Measurements from ENCODE around the gene PARD3B.

DNA sequence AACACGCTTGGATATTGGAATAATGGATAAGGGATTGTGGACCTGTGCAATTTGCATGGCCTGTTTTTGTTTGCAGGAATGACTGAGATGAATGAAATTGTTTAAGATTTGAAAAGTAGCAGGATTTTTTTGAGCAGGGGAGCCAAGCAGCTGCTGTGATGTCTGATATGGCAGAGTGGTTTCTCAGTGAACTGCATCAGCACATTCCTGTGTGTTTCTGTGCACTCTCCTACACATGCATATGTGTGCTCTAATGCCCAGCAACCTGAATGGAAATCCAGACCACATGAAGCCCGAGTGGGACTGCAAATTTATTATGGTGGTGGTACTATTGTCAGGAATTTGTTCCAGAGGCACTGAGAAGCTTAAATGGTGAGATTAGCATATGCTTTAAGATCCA is 161.7 kb downstream of the PARD3B start:
- TF ChIP-seq, protein P1, sequence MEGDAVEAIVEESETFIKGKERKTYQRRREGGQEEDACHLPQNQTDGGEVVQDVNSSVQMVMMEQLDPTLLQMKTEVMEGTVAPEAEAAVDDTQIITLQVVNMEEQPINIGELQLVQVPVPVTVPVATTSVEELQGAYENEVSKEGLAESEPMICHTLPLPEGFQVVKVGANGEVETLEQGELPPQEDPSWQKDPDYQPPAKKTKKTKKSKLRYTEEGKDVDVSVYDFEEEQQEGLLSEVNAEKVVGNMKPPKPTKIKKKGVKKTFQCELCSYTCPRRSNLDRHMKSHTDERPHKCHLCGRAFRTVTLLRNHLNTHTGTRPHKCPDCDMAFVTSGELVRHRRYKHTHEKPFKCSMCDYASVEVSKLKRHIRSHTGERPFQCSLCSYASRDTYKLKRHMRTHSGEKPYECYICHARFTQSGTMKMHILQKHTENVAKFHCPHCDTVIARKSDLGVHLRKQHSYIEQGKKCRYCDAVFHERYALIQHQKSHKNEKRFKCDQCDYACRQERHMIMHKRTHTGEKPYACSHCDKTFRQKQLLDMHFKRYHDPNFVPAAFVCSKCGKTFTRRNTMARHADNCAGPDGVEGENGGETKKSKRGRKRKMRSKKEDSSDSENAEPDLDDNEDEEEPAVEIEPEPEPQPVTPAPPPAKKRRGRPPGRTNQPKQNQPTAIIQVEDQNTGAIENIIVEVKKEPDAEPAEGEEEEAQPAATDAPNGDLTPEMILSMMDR (IDR thresholded peaks at IDR 0.05 in 2 of 3, conservative IDR thresholded peaks at IDR 0.05 in 1 of 3; ENCODE audit: borderline replicate concordance in 1 of 3, insufficient read depth in 1 of 3, low read depth in 2 of 3, low read length in 2 of 3) = no peak
- TF ChIP-seq EZH2phosphoT487 (IDR thresholded peaks at IDR 0.05; ENCODE audit: borderline replicate concordance) = no peak
- no peak for TF ChIP-seq SP1 (IDR thresholded peaks at IDR 0.05; ENCODE audit: low read depth)
- TF ChIP-seq EZH2 (IDR thresholded peaks at IDR 0.05) = no peak
- TF ChIP-seq YY1 (IDR thresholded peaks at IDR 0.05; ENCODE audit: extremely low read depth, insufficient replicate concordance, low read depth, low read length) = no peak
- TF ChIP-seq, protein P2, sequence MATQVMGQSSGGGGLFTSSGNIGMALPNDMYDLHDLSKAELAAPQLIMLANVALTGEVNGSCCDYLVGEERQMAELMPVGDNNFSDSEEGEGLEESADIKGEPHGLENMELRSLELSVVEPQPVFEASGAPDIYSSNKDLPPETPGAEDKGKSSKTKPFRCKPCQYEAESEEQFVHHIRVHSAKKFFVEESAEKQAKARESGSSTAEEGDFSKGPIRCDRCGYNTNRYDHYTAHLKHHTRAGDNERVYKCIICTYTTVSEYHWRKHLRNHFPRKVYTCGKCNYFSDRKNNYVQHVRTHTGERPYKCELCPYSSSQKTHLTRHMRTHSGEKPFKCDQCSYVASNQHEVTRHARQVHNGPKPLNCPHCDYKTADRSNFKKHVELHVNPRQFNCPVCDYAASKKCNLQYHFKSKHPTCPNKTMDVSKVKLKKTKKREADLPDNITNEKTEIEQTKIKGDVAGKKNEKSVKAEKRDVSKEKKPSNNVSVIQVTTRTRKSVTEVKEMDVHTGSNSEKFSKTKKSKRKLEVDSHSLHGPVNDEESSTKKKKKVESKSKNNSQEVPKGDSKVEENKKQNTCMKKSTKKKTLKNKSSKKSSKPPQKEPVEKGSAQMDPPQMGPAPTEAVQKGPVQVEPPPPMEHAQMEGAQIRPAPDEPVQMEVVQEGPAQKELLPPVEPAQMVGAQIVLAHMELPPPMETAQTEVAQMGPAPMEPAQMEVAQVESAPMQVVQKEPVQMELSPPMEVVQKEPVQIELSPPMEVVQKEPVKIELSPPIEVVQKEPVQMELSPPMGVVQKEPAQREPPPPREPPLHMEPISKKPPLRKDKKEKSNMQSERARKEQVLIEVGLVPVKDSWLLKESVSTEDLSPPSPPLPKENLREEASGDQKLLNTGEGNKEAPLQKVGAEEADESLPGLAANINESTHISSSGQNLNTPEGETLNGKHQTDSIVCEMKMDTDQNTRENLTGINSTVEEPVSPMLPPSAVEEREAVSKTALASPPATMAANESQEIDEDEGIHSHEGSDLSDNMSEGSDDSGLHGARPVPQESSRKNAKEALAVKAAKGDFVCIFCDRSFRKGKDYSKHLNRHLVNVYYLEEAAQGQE (IDR thresholded peaks at IDR 0.05; ENCODE audit: low read depth) = no peak
